Activated CD4-positive, alpha-beta T cell treated with anti-CD3 and anti-CD28 coated beads for 36 hours (primary cell): ENCODE data around the gene CALN1. TPM values are rescaled to one million over a fixed set of nuclear protein-coding genes. Genes with fewer than 3 reads are reported as not detected.
"Not testable (repeated sequence)": the region's sequence is repeated elsewhere in the genome, so short reads cannot be mapped to it uniquely, and the experiment has no call there.

Source experiments
- ATAC-seq: fragments of 200-7000 bp; cut with Tn5 transposase; one replicate; pipeline ENCODE4 v1.10.0; 2021; ENCODE audit warnings: mild to moderate bottlenecking, moderate library complexity
- CTCF ChIA-PET: fragments of 350-600 bp; sonication (Branson Sonifier 250); formaldehyde crosslinking; loops from one replicate; lab custom pipeline; 2021; ENCODE audit warnings: antibody characterized with exemption; lab: Charles Lee
- POLR2A ChIA-PET: fragments of 350-600 bp; sonication (Branson Sonifier 250); formaldehyde crosslinking; loops from one replicate; lab custom pipeline; 2021; ENCODE audit warnings: antibody characterized with exemption, inconsistent platforms; lab: Charles Lee
- DNase-seq: peaks from one replicate; pipeline ENCODE4 v3.0.0-alpha.2; 2020
- H3K27ac Mint-ChIP-seq: one replicate; pipeline ENCODE4 v1.8.0; 2021; ENCODE audit warnings: mixed read lengths
- H3K27me3 Mint-ChIP-seq: one replicate; pipeline ENCODE4 v1.8.0; 2021; ENCODE audit warnings: mixed read lengths
- H3K36me3 Mint-ChIP-seq: one replicate; pipeline ENCODE4 v1.8.0; 2021; ENCODE audit warnings: low read depth, mixed read lengths
- H3K4me1 Mint-ChIP-seq: one replicate; pipeline ENCODE4 v1.8.0; 2021; ENCODE audit warnings: mixed read lengths
- H3K4me3 Mint-ChIP-seq: one replicate; pipeline ENCODE4 v1.8.0; 2021; ENCODE audit warnings: mild to moderate bottlenecking, moderate library complexity, mixed read lengths
- H3K9me3 Mint-ChIP-seq: one replicate; pipeline ENCODE4 v1.8.0; 2021; ENCODE audit warnings: low read depth, mixed read lengths
- intact Hi-C, 2 experiments: fragments of 100-400 bp; cut with DNase I in 1 of 2; cut with micrococcal nuclease in 1 of 2; formaldehyde crosslinking; loops; one replicate each; pipeline versions ENCODE4 v1.14.2 to v1.15.1; 2022 to 2024; cut with DNase I, micrococcal nuclease
- total RNA-seq, 2 experiments: library from RNA; stranded (reverse); gene quantifications; one replicate each; pipeline ENCODE4 v1.2.3, GENCODE V29; 2021

Gene CALN1
- total RNA-seq, 2 experiments from 2014 or later, result 0.11 to 0.12 TPM

GRCh38 chr7:72078301-72078700 is 333.8 kb downstream of the CALN1 start:
- no peak for ATAC-seq
- CTCF ChIA-PET, result no interaction called here
- Mint-ChIP-seq H3K4me3 (no peak overlapping the region), H3K4me1 (no peaks in the 10 kb centered on the region), H3K36me3 (no peaks in the 10 kb centered on the region), H3K27ac (no peak overlapping the region), H3K9me3 (peaks cover 3% of the 10 kb centered on the region), H3K27me3 (no peaks in the 10 kb centered on the region)
- intact Hi-C loops, result no loop called here
- POLR2A ChIA-PET, result no interaction called here
- no peak for DNase-seq

GRCh38 chr7:72077786-72078185 is 334.4 kb downstream of the CALN1 start:
- CTCF ChIA-PET, result no interaction called here
- DNase-seq (no peak), ATAC-seq (no peak)
- no peak overlapping the region for H3K4me3 Mint-ChIP-seq
- intact Hi-C loops, result no loop called here
- POLR2A ChIA-PET, result no interaction called here
- H3K27me3 Mint-ChIP-seq, result no peaks in the 10 kb centered on the region
- H3K4me1 Mint-ChIP-seq, result no peaks in the 10 kb centered on the region
- H3K27ac Mint-ChIP-seq, result no peak overlapping the region
- H3K36me3 Mint-ChIP-seq, result no peaks in the 10 kb centered on the region
- peaks cover 6% of the 10 kb centered on the region for H3K9me3 Mint-ChIP-seq

- Mint-ChIP-seq H3K27ac (no peak overlapping the region), H3K36me3 (no peaks in the 10 kb centered on the region), H3K9me3 (peaks cover 18% of the 10 kb centered on the region), H3K4me1 (no peaks in the 10 kb centered on the region), H3K4me3 (no peak overlapping the region), H3K27me3 (no peaks in the 10 kb centered on the region)
- POLR2A ChIA-PET, result no interaction called here
- DNase-seq (no peak), ATAC-seq (no peak)
- intact Hi-C loops, result no loop called here
- CTCF ChIA-PET, result no interaction called here
Observed at GRCh38 chr7:72072901-72073300, 339.2 kb downstream of the CALN1 start.

GRCh38 chr7:72069263-72069662 is 342.9 kb downstream of the CALN1 start:
- ATAC-seq, result no peak
- Mint-ChIP-seq H3K36me3 (no peaks in the 10 kb centered on the region), H3K4me3 (no peak overlapping the region), H3K27me3 (no peaks in the 10 kb centered on the region), H3K27ac (no peak overlapping the region), H3K9me3 (peaks cover 18% of the 10 kb centered on the region), H3K4me1 (no peaks in the 10 kb centered on the region)
- intact Hi-C loops, result loop anchor here in 1 of 2 experiments (10.0 kb wide), 1 partner anchor 56 kb away; no protein-coding TSS in a partner anchor
- ChIA-PET CTCF (interaction anchor here (0.6 kb wide), 1 partner anchor 1263 kb away, joined by 3 read pairs; no protein-coding TSS in a partner anchor), POLR2A (no interaction called here)
- no peak for DNase-seq

GRCh38 chr7:72065764-72066163 is 346.4 kb downstream of the CALN1 start:
- intact Hi-C loops, result loop anchor here in 1 of 2 experiments (10.0 kb wide), 1 partner anchor 59 kb away; no protein-coding TSS in a partner anchor
- H3K4me3 Mint-ChIP-seq, DNase-seq, H3K27me3 Mint-ChIP-seq, H3K36me3 Mint-ChIP-seq, ATAC-seq, POLR2A ChIA-PET, H3K27ac Mint-ChIP-seq, H3K4me1 Mint-ChIP-seq, H3K9me3 Mint-ChIP-seq: not testable (repeated sequence)
- CTCF ChIA-PET, result interaction anchor here (0.7 kb wide), 1 partner anchor 1242 kb away, joined by 4 read pairs; no protein-coding TSS in a partner anchor

- Mint-ChIP-seq H3K36me3 (no peaks in the 10 kb centered on the region), H3K27me3 (no peaks in the 10 kb centered on the region), H3K27ac (no peak overlapping the region), H3K4me1 (no peaks in the 10 kb centered on the region), H3K4me3 (no peak overlapping the region), H3K9me3 (peaks cover 4% of the 10 kb centered on the region)
- POLR2A ChIA-PET, result no interaction called here
- CTCF ChIA-PET, result no interaction called here
- ATAC-seq (no peak), DNase-seq (no peak)
- intact Hi-C loops, result loop anchor here in 1 of 2 experiments (10.0 kb wide), 1 partner anchor 60 kb away; no protein-coding TSS in a partner anchor
Observed at GRCh38 chr7:72064916-72065315, 347.2 kb downstream of the CALN1 start.

- POLR2A ChIA-PET, result no interaction called here
- CTCF ChIA-PET, result no interaction called here
- Mint-ChIP-seq H3K36me3 (no peaks in the 10 kb centered on the region), H3K9me3 (peaks cover 2% of the 10 kb centered on the region), H3K4me1 (no peaks in the 10 kb centered on the region), H3K27me3 (no peaks in the 10 kb centered on the region), H3K4me3 (no peak overlapping the region), H3K27ac (no peak overlapping the region)
- no peak for DNase-seq
- no peak for ATAC-seq
- intact Hi-C loops, result loop anchor here in 1 of 2 experiments (10.0 kb wide), 1 partner anchor 61 kb away; no protein-coding TSS in a partner anchor
Observed at GRCh38 chr7:72063330-72063729, 348.8 kb downstream of the CALN1 start.

- ATAC-seq (no peak), DNase-seq (no peak)
- Mint-ChIP-seq H3K4me1 (peaks cover 4% of the 10 kb centered on the region), H3K9me3 (peaks cover 2% of the 10 kb centered on the region), H3K36me3 (no peaks in the 10 kb centered on the region), H3K4me3 (no peak overlapping the region), H3K27me3 (no peaks in the 10 kb centered on the region), H3K27ac (no peak overlapping the region)
- intact Hi-C loops, result loop anchor here in 1 of 2 experiments (10.0 kb wide), 1 partner anchor 62 kb away; no protein-coding TSS in a partner anchor
- CTCF ChIA-PET, result no interaction called here
- POLR2A ChIA-PET, result no interaction called here
Observed at GRCh38 chr7:72062666-72063065, 349.5 kb downstream of the CALN1 start.

GRCh38 chr7:72059925-72060324 is 352.2 kb downstream of the CALN1 start:
- H3K4me1 Mint-ChIP-seq, result peaks cover 5% of the 10 kb centered on the region
- ChIA-PET CTCF (no interaction called here), POLR2A (no interaction called here)
- ATAC-seq (no peak), DNase-seq (no peak)
- H3K27me3 Mint-ChIP-seq, result no peaks in the 10 kb centered on the region
- H3K9me3 Mint-ChIP-seq, result peaks cover 2% of the 10 kb centered on the region
- H3K36me3 Mint-ChIP-seq, result no peaks in the 10 kb centered on the region
- intact Hi-C loops, result loop anchor here in 1 of 2 experiments (10.0 kb wide), 1 partner anchor 65 kb away; no protein-coding TSS in a partner anchor
- H3K27ac Mint-ChIP-seq, result no peak overlapping the region
- H3K4me3 Mint-ChIP-seq, result no peak overlapping the region

- POLR2A ChIA-PET, result no interaction called here
- CTCF ChIA-PET, result no interaction called here
- no peak overlapping the region for H3K27ac Mint-ChIP-seq
Observed at GRCh38 chr7:72058579-72058978, 353.6 kb downstream of the CALN1 start.

GRCh38 chr7:72057796-72058195 is 354.3 kb downstream of the CALN1 start:
- Mint-ChIP-seq H3K27ac (no peak overlapping the region), H3K4me3 (no peak overlapping the region), H3K4me1 (peaks cover 5% of the 10 kb centered on the region), H3K36me3 (no peaks in the 10 kb centered on the region), H3K27me3 (no peaks in the 10 kb centered on the region), H3K9me3 (peaks cover 2% of the 10 kb centered on the region)
- POLR2A ChIA-PET, result no interaction called here
- intact Hi-C loops, result no loop called here
- ATAC-seq, result no peak
- CTCF ChIA-PET, result no interaction called here
- DNase-seq, result no peak

More at GRCh38 chr7:72058579-72058978, 353.6 kb downstream of the CALN1 start:
- H3K9me3 Mint-ChIP-seq, result peaks cover 2% of the 10 kb centered on the region
- no peak for ATAC-seq
- no peak overlapping the region for H3K4me3 Mint-ChIP-seq
- H3K4me1 Mint-ChIP-seq, result peaks cover 5% of the 10 kb centered on the region
- no peaks in the 10 kb centered on the region for H3K36me3 Mint-ChIP-seq
- intact Hi-C loops, result no loop called here
- no peaks in the 10 kb centered on the region for H3K27me3 Mint-ChIP-seq
- no peak for DNase-seq

- H3K36me3 Mint-ChIP-seq, result no peaks in the 10 kb centered on the region
- no peak for ATAC-seq
- DNase-seq, result no peak
- no peak overlapping the region for H3K4me3 Mint-ChIP-seq
- H3K27ac Mint-ChIP-seq, result no peak overlapping the region
- intact Hi-C loops, result no loop called here
- ChIA-PET CTCF (no interaction called here), POLR2A (no interaction called here)
- H3K9me3 Mint-ChIP-seq, result peaks cover 2% of the 10 kb centered on the region
- peaks cover 5% of the 10 kb centered on the region for H3K4me1 Mint-ChIP-seq
- H3K27me3 Mint-ChIP-seq, result no peaks in the 10 kb centered on the region
Observed at GRCh38 chr7:72057231-72057630, 354.9 kb downstream of the CALN1 start.
